Tibial nerve (tissue), 4 donors: ENCODE measurements around the gene LAMTOR4.

ENCODE experiments used
- EP300 ChIP-seq, 2 donors: sonication (generic); formaldehyde crosslinking; IDR thresholded peaks; one replicate each; pipeline ENCODE4 v1.6.1; 2017; ENCODE audit warnings: antibody characterized with exemption in 2 of 2, mild to moderate bottlenecking in 1 of 2
- POLR2A ChIP-seq, 2 donors: fragments of 450-650 bp; IDR thresholded peaks; one replicate each; pipeline ENCODE4 v1.6.1; 2017; ENCODE audit warnings: antibody characterized with exemption in 2 of 2, mild to moderate bottlenecking in 2 of 2, moderate library complexity in 2 of 2
- TF ChIP-seq, protein P1 (sequence below), 5 experiments: fragments of 200-600 bp in 3 of 5; fragments of 450-650 bp in 2 of 5; sonication (generic) in 3 of 5; IDR thresholded peaks; one replicate each; pipeline ENCODE4 v1.5.1; 2016 to 2019; ENCODE audit warnings: antibody characterized with exemption in 5 of 5, mild to moderate bottlenecking in 3 of 5, moderate library complexity in 2 of 5

DNA sequence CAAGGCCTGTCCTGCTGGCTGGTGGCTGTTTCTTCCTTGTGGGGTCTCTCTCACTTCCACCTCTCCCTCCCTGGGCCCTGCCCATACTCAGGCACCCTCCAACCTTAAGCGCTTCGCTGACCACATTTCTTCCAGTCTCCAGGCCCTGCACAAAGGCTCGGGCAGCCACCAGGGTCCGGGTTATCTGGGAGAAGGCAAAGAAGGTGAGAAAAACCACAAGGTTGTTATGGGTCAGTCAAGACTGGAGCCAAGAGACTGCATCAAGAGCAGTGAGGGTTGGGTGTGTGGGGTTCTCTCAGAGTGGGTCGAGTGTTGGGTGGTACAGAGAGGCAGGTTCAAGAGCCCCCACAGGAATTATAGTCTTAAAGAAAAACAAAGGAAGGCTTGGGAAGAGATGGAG, 25.9 kb downstream of the LAMTOR4 start:
- TF ChIP-seq, protein P1, sequence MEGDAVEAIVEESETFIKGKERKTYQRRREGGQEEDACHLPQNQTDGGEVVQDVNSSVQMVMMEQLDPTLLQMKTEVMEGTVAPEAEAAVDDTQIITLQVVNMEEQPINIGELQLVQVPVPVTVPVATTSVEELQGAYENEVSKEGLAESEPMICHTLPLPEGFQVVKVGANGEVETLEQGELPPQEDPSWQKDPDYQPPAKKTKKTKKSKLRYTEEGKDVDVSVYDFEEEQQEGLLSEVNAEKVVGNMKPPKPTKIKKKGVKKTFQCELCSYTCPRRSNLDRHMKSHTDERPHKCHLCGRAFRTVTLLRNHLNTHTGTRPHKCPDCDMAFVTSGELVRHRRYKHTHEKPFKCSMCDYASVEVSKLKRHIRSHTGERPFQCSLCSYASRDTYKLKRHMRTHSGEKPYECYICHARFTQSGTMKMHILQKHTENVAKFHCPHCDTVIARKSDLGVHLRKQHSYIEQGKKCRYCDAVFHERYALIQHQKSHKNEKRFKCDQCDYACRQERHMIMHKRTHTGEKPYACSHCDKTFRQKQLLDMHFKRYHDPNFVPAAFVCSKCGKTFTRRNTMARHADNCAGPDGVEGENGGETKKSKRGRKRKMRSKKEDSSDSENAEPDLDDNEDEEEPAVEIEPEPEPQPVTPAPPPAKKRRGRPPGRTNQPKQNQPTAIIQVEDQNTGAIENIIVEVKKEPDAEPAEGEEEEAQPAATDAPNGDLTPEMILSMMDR (IDR thresholded peaks at IDR 0.05) = no peak
- TF ChIP-seq POLR2A (IDR thresholded peaks at IDR 0.05) (no peak), EP300 (IDR thresholded peaks at IDR 0.05) (no peak)
